GM12874 (cell line): ENCODE measurements around the gene FNDC10.

Experiments
- TF ChIP-seq, protein P1 (sequence below): IDR thresholded peaks from 2 replicates; pipeline ENCODE4 v1.5.1; 2011; ENCODE audit warnings: low read depth, mild to moderate bottlenecking, control low read depth, low read length, moderate library complexity; ENCODE audit not compliant: insufficient read depth

The FNDC10 gene

DNA sequence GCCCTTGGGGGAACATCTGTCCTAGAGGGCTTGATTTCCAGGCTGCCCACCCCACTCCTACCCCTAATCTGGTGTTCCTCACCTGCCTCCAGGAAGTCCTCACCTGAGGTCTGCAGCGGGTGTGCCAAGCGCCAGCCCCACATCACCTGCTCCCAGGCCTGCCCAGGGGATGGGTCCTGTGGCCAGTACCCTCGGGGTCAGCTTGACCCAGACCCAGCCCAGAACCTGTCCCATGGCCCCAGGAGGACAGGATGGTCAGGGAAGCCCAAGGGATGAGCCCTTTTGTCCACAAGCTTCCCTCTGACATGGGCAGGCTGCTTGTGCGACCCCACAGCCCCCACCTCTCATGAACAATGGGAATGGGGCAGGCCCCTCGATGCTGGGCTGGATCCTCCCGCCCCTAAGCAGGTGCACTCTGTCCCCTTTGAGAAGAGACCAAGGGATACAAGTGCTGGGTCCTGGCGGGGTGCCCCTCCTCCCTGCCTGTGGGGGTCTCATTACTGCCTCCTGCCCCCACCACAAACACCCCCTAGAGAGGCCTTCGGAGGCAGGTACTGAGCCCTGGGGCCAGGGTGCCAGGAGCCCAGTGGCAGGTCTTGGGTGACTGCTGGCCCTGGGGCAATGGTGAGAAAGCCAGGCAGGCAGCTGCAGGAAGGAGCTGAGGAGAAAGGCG lies 18.6 kb upstream of the FNDC10 start:
- TF ChIP-seq, protein P1, sequence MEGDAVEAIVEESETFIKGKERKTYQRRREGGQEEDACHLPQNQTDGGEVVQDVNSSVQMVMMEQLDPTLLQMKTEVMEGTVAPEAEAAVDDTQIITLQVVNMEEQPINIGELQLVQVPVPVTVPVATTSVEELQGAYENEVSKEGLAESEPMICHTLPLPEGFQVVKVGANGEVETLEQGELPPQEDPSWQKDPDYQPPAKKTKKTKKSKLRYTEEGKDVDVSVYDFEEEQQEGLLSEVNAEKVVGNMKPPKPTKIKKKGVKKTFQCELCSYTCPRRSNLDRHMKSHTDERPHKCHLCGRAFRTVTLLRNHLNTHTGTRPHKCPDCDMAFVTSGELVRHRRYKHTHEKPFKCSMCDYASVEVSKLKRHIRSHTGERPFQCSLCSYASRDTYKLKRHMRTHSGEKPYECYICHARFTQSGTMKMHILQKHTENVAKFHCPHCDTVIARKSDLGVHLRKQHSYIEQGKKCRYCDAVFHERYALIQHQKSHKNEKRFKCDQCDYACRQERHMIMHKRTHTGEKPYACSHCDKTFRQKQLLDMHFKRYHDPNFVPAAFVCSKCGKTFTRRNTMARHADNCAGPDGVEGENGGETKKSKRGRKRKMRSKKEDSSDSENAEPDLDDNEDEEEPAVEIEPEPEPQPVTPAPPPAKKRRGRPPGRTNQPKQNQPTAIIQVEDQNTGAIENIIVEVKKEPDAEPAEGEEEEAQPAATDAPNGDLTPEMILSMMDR, result no peak

DNA sequence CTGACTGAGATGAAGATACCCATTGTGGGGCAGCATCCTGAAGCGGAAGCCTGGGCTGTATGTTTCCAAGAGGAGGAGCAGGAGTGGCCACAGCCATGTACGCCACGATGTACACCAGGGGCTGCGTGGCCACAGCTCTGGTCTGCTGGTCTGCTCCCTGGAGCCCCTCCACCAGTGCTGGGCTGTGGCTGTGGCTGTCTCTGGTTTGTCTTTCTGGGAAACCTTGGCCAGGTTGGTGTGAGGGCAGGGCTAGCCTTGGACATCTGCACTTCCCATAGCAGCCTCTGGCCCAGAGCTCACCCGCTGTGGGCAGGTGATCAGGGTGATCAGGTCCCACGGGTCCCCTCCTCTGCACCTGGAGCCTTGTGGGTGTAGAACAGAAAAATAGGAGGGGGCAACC lies 18.0 kb upstream of the FNDC10 start:
- TF ChIP-seq, protein P1, result no peak

DNA sequence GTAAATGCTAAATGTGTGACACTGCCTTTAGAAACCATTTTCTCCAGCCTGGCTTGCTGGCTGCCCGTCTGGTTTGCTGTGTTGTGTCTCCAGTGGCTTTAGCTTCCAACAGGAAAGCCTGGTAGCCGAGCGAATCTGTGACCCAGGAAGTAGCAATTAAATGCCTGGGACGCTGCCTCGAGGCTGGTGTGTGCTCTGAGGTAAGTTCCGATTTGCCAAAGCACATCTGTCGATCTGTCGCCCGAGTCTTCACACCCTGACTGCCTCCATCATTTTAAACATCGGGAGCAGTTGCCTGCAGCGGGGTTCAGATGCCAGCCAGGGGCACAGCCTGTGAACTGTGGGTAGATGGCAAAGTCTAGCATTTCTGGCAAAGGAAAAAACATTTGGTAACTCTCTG lies 17.6 kb upstream of the FNDC10 start:
- TF ChIP-seq, protein P1, result no peak

DNA sequence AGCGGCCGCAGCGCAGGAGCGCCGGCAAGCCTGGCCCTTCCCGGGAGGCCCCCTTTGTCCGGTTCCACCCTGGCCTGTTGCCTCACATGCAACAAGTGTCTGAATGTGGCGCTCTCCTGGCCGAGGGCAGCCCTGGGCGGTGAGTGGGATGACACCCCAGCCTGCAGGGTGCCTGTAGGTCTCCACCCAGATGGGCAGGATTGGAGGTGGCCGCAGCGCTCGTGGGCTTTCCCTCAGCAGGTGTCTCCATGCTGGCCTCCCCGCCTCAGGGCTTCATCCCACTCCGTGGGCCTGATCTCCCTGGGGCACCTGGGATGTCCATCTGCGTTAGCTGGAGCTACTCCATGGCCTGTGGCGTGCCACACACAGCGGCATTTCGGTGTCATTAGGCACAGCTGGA lies 16.9 kb upstream of the FNDC10 start:
- TF ChIP-seq, protein P1, result no peak

DNA sequence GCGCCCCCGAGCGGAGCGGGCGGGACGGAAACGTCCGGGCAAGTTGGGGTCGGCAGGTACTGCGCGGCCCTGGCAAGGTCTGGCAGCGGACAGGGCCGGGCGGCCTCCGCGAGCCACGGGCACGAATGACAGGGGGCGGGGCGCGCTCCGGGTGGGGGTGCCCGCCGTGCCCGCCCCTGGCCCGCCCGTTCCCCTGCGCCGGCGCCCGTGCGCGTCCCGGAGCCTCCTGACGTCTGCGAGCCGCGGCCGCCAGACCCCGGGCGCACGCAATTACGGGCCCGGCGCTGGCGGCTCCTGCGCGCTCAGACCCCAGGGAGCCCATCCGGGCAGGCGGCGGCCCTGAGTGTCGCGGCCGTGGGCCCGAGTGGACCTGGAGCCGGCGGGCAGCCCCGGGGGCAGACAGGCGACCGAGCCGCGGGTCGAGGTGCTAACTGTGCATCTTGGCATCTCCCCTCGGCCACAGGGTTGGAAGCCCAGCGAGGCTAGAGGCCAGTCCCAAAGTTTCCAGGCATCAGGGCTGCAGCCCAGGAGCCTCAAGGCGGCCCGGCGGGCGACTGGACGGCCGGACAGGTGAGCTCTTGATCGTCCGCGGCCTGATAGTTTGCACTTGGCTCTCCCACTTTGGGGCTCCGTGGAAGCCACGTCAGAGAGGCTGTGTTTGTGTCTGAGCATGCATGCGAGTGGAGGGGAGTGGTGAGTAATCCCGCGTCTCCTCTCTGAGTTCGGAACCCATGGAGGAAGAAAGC lies 16.3 kb upstream of the FNDC10 start:
- TF ChIP-seq, protein P1, result no peak

DNA sequence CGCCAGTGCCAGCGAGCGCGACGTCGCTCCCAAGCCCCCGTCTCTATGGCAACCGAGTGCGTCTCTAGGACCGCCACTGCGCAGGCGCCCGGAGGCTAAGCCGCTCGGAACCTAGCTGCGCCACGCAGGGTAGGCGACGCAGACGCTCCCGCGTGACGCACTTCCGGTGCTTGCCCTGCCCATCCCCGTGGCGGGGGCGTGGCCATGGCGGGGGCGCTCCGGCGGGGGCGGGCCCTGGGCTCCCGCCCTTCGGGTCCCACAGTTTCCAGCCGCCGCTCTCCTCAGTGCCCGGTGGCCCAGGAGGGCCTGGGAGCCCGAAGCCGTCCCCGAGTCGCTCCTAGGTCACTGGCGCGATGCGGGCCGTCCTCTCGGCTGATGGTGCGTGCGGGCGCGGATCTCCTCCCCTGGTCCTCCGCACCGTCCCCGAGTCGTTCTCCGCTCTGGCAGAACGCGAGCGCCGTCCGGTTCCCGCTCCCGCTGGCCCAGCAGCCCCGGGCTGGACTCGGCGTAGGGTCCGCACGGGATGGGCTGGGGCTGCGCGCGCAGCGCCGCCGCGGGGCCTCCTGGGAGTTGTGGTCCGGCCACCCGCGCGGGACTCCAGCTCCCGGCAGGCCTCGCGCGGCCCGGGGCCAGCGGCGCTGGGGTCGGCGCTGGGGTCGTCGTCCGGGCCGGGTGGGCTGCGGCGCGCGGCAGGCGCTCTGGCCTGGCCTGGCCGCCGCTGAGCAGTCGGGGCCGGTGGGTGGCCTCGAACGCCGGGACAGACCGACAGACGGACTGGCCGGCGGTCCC lies 15.5 kb upstream of the FNDC10 start, which contains the start of gene MIB2:
Gene MIB2 (plus strand): TSS at position 245 of the 789 bp plus-strand sequence. CDS start 7,953 bp downstream, outside the sequence.
- TF ChIP-seq, protein P1, result no peak

DNA sequence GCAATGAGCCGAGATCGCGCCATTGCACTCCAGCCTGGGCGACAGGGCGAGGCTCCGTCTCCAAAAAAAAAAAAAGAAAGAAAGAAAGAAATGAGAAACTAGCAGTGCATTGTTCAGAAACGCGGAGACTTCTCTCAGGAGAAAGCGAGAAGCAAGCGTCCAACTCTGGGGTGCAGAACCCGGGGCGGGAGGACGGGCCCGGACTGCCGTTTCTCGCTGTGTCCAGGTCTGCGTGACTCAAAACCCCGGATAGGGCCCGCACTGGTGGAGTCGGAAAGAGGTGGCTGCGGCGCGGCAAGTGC lies 15.0 kb upstream of the FNDC10 start:
- TF ChIP-seq, protein P1, result no peak
